H1 (cell line): Measurements from ENCODE around the gene CACNB1.

Experiments used
- ASH2L ChIP-seq: fragments of 200-600, 300-600 bp; sonication (generic); IDR thresholded peaks from one replicate; pipeline ENCODE4 v1.7.1; 2017; ENCODE audit warnings: low read length
- CTCF ChIP-seq, 3 experiments: IDR thresholded peaks; 1 replicate in 2 of 3; 2 replicates in 1 of 3; pipeline versions ENCODE4 v1.5.1 to v1.6.1; 2011; ENCODE audit warnings: low read length in 3 of 3, mild to moderate bottlenecking in 3 of 3, inconsistent platforms in 2 of 3, low read depth in 1 of 3, moderate library complexity in 1 of 3; ENCODE audit not compliant: insufficient read depth in 1 of 3; ENCODE audit errors: control extremely low read depth in 1 of 3
- YY1 ChIP-seq: IDR thresholded peaks from 2 replicates; pipeline ENCODE4 v1.6.1; 2011; ENCODE audit warnings: low read depth, mild to moderate bottlenecking, low read length

GRCh38 chr17:39210093-39210434 is 12.6 kb upstream of the CACNB1 start:
- TF ChIP-seq ASH2L (no peak), YY1 (no peak), CTCF (IDR thresholded peaks at IDR 0.05; ENCODE audit: control extremely low read depth in 1 of 3, insufficient read depth in 1 of 3, low read depth in 1 of 3, low read length in 3 of 3) (no peak)
